Heart left ventricle (tissue), 16 donors: Measurements from ENCODE around the gene ANO2. TPM values are rescaled to one million over a fixed set of nuclear protein-coding genes. Genes with fewer than 3 reads are reported as not detected.

Source experiments
- ATAC-seq, 4 donors: fragments of 200-7000 bp; cut with Tn5 transposase; one replicate each; pipeline ENCODE4 v1.9.1; 2020 to 2022; ENCODE audit warnings: moderate library complexity in 4 of 4, mild to moderate bottlenecking in 3 of 4, moderate number of reproducible peaks in 1 of 4
- DNase-seq, 5 donors: peaks; one replicate each; pipeline ENCODE4 v3.0.0-alpha.2; 2020
- H3K27ac ChIP-seq, 12 donors: fragments of 200-600 bp; sonication (generic) in 4 of 12; one replicate each; pipeline versions ENCODE4 v1.5.0 to v1.8.0; 2016 to 2022; ENCODE audit warnings: mild to moderate bottlenecking in 2 of 12
- H3K27me3 ChIP-seq, 9 donors: fragments of 200-600 bp; sonication (generic) in 2 of 9; one replicate each; pipeline versions ENCODE4 v1.5.1 to v1.8.0; 2016 to 2022; ENCODE audit warnings: mild to moderate bottlenecking in 3 of 9
- H3K36me3 ChIP-seq, 9 donors: fragments of 200-600 bp; sonication (generic) in 2 of 9; one replicate each; pipeline versions ENCODE4 v1.5.0 to v1.8.0; 2018 to 2022; ENCODE audit warnings: mild to moderate bottlenecking in 2 of 9
- H3K4me1 ChIP-seq, 12 donors: fragments of 200-600 bp; sonication (generic) in 4 of 12; one replicate each; pipeline versions ENCODE4 v1.5.0 to v1.8.0; 2016 to 2022; ENCODE audit warnings: mild to moderate bottlenecking in 3 of 12
- H3K4me3 ChIP-seq, 12 donors: fragments of 200-600 bp; sonication (generic) in 4 of 12; one replicate each; pipeline versions ENCODE4 v1.5.0 to v1.8.0; 2017 to 2022; ENCODE audit warnings: mild to moderate bottlenecking in 9 of 12, moderate library complexity in 4 of 12
- H3K9me3 ChIP-seq, 12 donors: fragments of 200-600 bp; sonication (generic) in 4 of 12; one replicate each; pipeline versions ENCODE4 v1.5.0 to v1.8.0; 2016 to 2022; ENCODE audit warnings: mild to moderate bottlenecking in 1 of 12
- CTCF ChIP-seq, 12 donors: fragments of 200-600 bp; sonication (generic) in 4 of 12; IDR thresholded peaks; one replicate each; pipeline versions ENCODE4 v1.5.0 to v1.8.0; 2018 to 2022; ENCODE audit warnings: antibody characterized with exemption in 12 of 12, mild to moderate bottlenecking in 5 of 12
- POLR2A ChIP-seq, 2 donors: fragments of 450-650 bp; IDR thresholded peaks; one replicate each; pipeline ENCODE4 v1.6.1; 2017; ENCODE audit warnings: antibody characterized with exemption in 2 of 2, mild to moderate bottlenecking in 2 of 2, moderate library complexity in 2 of 2
- WGBS, 4 donors: extraction: QIAGEN DNeasy Blood & Tissue Kit in 2 of 4; methylation state at CpG; one replicate each; pipeline versions ENCODE4 v1.1.5 to v1.1.7; 2013 to 2018; 5-methylcytosine and 5-hydroxymethylcytosine counted together
- intact Hi-C, 10 donors: fragments of 100-400 bp; cut with DNase I; formaldehyde crosslinking; loops; one replicate each; pipeline versions ENCODE4 v1.11.1 to v1.14.2; 2022
- polyA plus RNA-seq, 2 donors: library from polyadenylated mRNA; stranded (reverse); fragments of 200-250 nt; gene quantifications; one replicate each; pipeline ENCODE4 v1.2.3, GENCODE V29; 2013
- total RNA-seq, 9 donors: library from RNA; depleted of rRNA in 2 of 9; stranded (reverse); fragments of >200 nt in 2 of 9; fragmentation: NEBNext Ultra II Directional in 3 of 9; extraction: Animal tissue kit (Norgen Biotek cat#: 25700) in 3 of 9; gene quantifications; one replicate each; pipeline versions ENCODE4 v1.1.0 to v1.2.4, GENCODE V29; 2016 to 2023
- donor health status: ischemic (EF 13 %, LVEDD 7.1; RV severe dilation, severe dysfunction).
- donor health status: healthy with polysubstance abuse.
- donor health status: DM: no; HTN: yes; CAD: no.
- donor health status: DM: no; HTN: no; CAD: no.
- donor health status: ischemic (EF 25% LVEDD 6.9; RV normal size, moderate dysfunction).
- donor health status: ischemic (EF 25% LVEDD 5.7; RV mildly dilated, moderate dysfunction).
- donor health status: healthy.
- donor health status: DM: yes; HTN: yes; CAD: no.
- donor health status: ischemic (EF 35%, LVEDD 5.7; RV mildly dilated, moderate dysfunction).
- donor health status: nonischemic (EF 11% LVEDD 7.7; RV severe dilation, severe dysfunction).
- donor health status: DM: yes; HTN: yes; CAD: no.
- donor health status: PGD.
- donor health status: ischemic (EF 29% LVEDD 5.4; RV normal size, mild dysfunction).
- donor health status: nonischemic (EF 23%, LVEDD 6.1; RV moderate dilation, normal function).

Gene ANO2
- total and polyA plus RNA-seq, 11 donors: 3.4 to 19.4 (median 9.4) TPM

GRCh38 chr12:5884866-5885265 is 60.2 kb downstream of the ANO2 start:
- 63 to 79% (median 72%) methylated on average over 3 of the region's 3 CpGs for WGBS, 4 donors
- Histone ChIP-seq H3K27ac (no peak overlapping the region), H3K27me3 (no peaks in the 10 kb centered on the region), H3K36me3 (peaks cover 0 to 19% (median 0%) of the 10 kb centered on the region in 9 donors), H3K4me3 (no peak overlapping the region), H3K4me1 (peaks cover 0 to 5% (median 0%) of the 10 kb centered on the region in 12 donors), H3K9me3 (no peaks in the 10 kb centered on the region)
- intact Hi-C loops: no loop called here
- DNase-seq (no peak), ATAC-seq (no peak)
- TF ChIP-seq CTCF (IDR thresholded peaks at IDR 0.05) (no peak), POLR2A (IDR thresholded peaks at IDR 0.05) (no peak)

GRCh38 chr12:5884285-5884684 is 60.8 kb downstream of the ANO2 start:
- H3K4me1 ChIP-seq: peaks cover 0 to 5% (median 0%) of the 10 kb centered on the region in 12 donors
- TF ChIP-seq CTCF (IDR thresholded peaks at IDR 0.05) (no peak), POLR2A (IDR thresholded peaks at IDR 0.05) (no peak)
- intact Hi-C loops: no loop called here
- 85 to 97% (median 88%) methylated on average over 2 of the region's 2 CpGs for WGBS, 4 donors
- H3K9me3 ChIP-seq: no peaks in the 10 kb centered on the region
- no peak overlapping the region for H3K27ac ChIP-seq
- H3K27me3 ChIP-seq: no peaks in the 10 kb centered on the region
- peaks cover 0 to 19% (median 0%) of the 10 kb centered on the region in 9 donors for H3K36me3 ChIP-seq
- no peak for ATAC-seq
- no peak for DNase-seq
- no peak overlapping the region for H3K4me3 ChIP-seq

- intact Hi-C loops: no loop called here
- no peak for ATAC-seq
- no peak for TF ChIP-seq CTCF (IDR thresholded peaks at IDR 0.05)
- Histone ChIP-seq H3K27me3 (no peaks in the 10 kb centered on the region), H3K27ac (no peak overlapping the region), H3K4me3 (no peak overlapping the region), H3K4me1 (peaks cover 0 to 5% (median 0%) of the 10 kb centered on the region in 12 donors), H3K9me3 (no peaks in the 10 kb centered on the region), H3K36me3 (peaks cover 0 to 15% (median 0%) of the 10 kb centered on the region in 9 donors)
- no peak for DNase-seq
- WGBS, 4 donors: 41 to 48% (median 45%) methylated on average over 8 of the region's 8 CpGs
Measured at GRCh38 chr12:5882511-5883190, 62.4 kb downstream of the ANO2 start.

- H3K9me3 ChIP-seq: no peaks in the 10 kb centered on the region
- H3K27ac ChIP-seq: no peak overlapping the region
- DNase-seq (no peak), ATAC-seq (no peak)
- H3K27me3 ChIP-seq: no peaks in the 10 kb centered on the region
- H3K4me3 ChIP-seq: no peak overlapping the region
- TF ChIP-seq CTCF (IDR thresholded peaks at IDR 0.05) (no peak), POLR2A (IDR thresholded peaks at IDR 0.05) (no peak)
- H3K36me3 ChIP-seq: peaks cover 0 to 5% (median 0%) of the 10 kb centered on the region in 9 donors
- intact Hi-C loops: no loop called here
- peaks cover 0 to 5% (median 0%) of the 10 kb centered on the region in 12 donors for H3K4me1 ChIP-seq
Measured at GRCh38 chr12:5881666-5882065, 63.4 kb downstream of the ANO2 start.
